ENCODE results near the gene TRAF3.

DNA sequence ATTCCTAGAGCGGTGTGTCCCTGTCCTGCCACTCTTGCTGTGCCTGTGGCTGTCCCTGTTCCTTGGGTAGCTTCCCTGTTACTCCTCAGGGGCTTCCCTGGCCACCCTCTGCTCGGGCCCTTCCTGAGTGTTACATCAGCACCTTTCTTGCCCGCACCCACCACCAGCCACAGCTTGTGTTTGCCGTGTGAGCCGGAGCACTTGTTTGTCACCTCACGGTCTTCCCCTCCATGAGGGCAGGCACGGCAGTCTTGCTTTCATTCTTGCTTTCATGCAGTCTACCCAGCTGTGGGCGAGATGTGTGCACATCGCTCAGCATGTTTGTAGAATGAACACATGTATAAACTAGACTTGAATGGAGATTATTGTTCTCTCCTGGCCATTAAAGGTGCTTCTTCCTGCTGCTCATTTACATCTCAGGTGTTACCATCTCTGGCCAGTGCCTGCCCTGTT, 42.0 kb downstream of the TRAF3 start:
- TF ChIP-seq, protein P1, sequence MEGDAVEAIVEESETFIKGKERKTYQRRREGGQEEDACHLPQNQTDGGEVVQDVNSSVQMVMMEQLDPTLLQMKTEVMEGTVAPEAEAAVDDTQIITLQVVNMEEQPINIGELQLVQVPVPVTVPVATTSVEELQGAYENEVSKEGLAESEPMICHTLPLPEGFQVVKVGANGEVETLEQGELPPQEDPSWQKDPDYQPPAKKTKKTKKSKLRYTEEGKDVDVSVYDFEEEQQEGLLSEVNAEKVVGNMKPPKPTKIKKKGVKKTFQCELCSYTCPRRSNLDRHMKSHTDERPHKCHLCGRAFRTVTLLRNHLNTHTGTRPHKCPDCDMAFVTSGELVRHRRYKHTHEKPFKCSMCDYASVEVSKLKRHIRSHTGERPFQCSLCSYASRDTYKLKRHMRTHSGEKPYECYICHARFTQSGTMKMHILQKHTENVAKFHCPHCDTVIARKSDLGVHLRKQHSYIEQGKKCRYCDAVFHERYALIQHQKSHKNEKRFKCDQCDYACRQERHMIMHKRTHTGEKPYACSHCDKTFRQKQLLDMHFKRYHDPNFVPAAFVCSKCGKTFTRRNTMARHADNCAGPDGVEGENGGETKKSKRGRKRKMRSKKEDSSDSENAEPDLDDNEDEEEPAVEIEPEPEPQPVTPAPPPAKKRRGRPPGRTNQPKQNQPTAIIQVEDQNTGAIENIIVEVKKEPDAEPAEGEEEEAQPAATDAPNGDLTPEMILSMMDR (conservative IDR thresholded peaks at IDR 0.05; ENCODE audit: low read depth, low read length) = no peak
- no peak for TF ChIP-seq EZH2 (IDR thresholded peaks at IDR 0.05; ENCODE audit: borderline replicate concordance, low read depth, low read length, poor library complexity, severe bottlenecking)

Measured in A673 (cell line).